Stimulated activated CD8-positive, alpha-beta memory T cell treated with anti-CD3 and anti-CD28 coated beads, Interleukin-12 subunit alpha, Interleukin-12 subunit beta, amount 100 ng/mL, for 24 hours (primary cell): ENCODE measurements around the gene CNST.
"Not testable (repeated sequence)": the region's sequence is repeated elsewhere in the genome, so short reads cannot be mapped to it uniquely, and the experiment has no call there.

Experiments
- DNase-seq: peaks from one replicate; pipeline ENCODE4 v3.0.0-alpha.2; 2020; ENCODE audit errors: extremely low read depth

Gene CNST

DNA sequence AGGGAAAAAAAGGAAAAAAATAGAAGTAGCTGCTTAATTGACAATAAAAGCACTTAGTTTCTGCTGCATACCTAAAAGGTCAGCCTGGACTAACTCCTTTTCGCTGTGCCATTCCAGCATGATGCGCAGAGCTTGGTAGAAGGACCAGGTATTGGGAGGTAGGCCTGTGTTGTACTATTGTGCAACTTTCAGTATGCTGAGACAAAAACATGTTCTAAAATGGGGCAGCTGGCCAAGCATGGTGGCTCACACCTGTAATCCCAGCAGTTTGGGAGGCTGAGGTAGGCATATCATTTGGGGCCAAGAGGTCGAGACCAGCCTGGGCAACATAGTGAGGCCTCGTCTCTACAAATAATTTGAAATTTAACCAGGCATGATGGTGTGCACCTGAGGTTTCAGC is 142.9 kb downstream of the CNST start:
- no peak for DNase-seq

DNA sequence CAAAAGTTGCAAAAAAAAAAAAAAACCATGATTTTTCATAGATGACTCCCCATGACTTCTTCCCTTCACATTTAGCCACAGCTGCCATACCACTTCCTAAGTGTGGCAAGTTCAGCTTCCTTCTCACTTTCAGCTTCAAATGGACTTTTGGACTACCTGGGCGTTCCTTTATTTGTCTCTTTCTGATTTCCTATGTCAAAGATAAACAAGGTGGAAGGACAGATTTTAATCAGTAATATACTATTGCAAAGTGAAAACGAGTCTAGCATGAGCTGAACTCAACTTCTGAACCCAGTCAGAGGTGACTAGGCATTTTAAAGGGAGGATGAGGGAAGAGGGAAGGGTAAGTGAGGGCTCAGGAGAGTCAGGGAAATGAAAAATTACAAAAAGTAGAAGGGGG is 143.6 kb downstream of the CNST start:
- DNase-seq: no peak

DNA sequence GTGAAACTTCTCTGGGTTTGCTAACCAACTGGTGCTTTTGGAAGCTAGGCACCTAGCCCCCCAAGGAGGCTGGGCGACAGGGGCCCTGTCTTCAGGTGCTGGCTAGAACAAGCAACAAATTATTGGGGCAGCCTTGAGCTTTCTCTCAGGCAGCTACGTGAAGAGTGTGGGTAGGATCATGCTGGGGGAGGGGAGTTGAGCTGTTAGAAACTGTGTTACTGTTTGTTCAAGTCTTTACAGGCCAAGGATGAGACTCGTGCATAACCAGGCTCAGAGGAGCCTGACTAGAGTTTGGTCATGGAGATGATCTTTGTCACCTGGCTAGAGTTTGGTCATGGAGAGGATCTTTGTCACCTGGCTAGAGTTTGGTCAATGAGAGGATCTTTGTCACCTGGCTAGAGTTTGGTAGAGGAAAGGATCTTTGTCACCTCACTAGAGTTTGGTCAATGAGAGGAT is 145.3 kb downstream of the CNST start:
- DNase-seq: no peak

DNA sequence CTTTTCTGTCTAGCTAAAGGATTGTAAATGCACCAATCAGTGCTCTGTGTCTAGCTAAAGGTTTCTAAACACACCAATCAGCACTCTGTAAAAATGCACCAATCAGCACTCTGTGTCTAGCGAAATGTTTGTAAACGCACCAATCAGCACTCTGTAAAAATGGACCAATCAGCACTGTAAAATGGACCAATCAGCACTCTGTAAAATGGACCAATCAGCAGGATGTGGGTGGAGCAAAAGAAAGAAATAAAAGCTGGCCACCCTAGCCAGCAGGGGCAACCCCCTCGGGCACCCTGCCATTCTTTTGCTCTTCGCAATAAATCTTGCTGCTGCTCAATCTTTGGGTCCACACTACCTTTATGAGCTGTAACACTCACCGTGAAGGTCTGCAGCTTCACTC is 146.2 kb downstream of the CNST start:
- DNase-seq: not testable (repeated sequence)
